ENCODE data around the gene HS6ST1. TPM values are rescaled to one million over a fixed set of nuclear protein-coding genes. Genes with fewer than 3 reads are reported as not detected.

Gene HS6ST1
- total RNA-seq, 1 donor from 2014 or later, result 19.2 TPM

- peaks cover 2% of the 10 kb centered on the region for H3K36me3 ChIP-seq (ENCODE audit: control insufficient read depth, insufficient read depth, low read length)
- TF ChIP-seq CTCF (IDR thresholded peaks at IDR 0.05; ENCODE audit: insufficient read depth, low read length, severe bottlenecking), result no peak
- DNase-seq (ENCODE audit: low read depth), result no peak
- H3K27me3 ChIP-seq (ENCODE audit: control insufficient read depth, insufficient read depth, low read length), result no peaks in the 10 kb centered on the region
- peak; percentile 58 for FAIRE-seq
- H3K4me3 ChIP-seq (ENCODE audit: low read depth, low read length), result no peak overlapping the region
Measured at GRCh38 chr2:128264881-128265607, 53.6 kb downstream of the HS6ST1 start.

- FAIRE-seq (no peak), DNase-seq (ENCODE audit: low read depth) (no peak)
- TF ChIP-seq CTCF (IDR thresholded peaks at IDR 0.05; ENCODE audit: insufficient read depth, low read length, severe bottlenecking), result no peak
- H3K36me3 ChIP-seq (ENCODE audit: control insufficient read depth, insufficient read depth, low read length), result peaks cover 2% of the 10 kb centered on the region
- no peaks in the 10 kb centered on the region for H3K27me3 ChIP-seq (ENCODE audit: control insufficient read depth, insufficient read depth, low read length)
- H3K4me3 ChIP-seq (ENCODE audit: low read depth, low read length), result no peak overlapping the region
Measured at GRCh38 chr2:128263902-128264331, 54.8 kb downstream of the HS6ST1 start.

DNA sequence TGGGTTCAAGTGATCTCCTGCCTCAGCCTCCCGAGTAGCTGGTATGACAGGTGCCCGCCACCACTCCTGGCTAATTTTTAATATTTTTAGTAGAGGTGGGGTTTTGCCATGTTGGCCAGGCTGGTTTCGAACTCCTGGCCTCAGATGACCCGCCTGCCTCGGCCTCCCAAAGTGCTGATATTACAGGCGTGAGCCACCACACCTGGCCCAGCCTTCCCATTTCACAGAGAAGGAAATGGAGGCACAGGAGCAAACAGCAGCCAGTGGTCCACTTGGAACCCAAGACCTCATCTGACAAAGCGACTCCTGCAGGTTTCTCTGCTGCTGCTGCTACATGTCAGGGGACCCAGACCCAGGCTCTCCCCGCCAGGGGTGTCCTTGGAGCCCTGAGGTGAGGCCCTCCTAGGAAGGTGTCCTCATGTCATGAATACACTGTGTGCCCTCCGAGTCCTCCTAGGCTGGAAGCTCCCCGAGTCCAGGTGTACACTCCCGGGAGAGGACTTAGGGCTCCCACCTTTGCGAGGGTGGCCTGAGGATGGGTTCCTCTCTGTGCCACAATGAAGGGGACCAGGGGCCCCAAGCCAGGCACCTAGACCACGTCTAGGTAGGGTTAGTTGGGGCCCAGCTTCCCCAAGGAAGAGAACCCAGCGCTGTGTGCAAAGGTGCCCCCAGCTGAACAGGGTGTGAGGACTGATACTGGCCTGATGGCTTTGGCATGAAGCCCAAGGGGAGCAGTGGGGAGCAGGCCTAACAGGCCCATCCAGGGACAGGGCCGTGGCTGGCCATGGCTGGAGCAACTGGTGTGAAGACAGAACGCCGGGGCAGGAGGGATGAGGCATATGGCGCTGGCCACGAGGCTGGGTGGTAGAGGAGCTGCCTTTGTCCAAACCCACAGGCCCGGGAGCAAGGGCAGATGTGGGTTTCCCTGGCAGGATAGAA is 56.1 kb downstream of the HS6ST1 start:
- H3K4me3 ChIP-seq (ENCODE audit: low read depth, low read length), result no peak overlapping the region
- H3K27me3 ChIP-seq (ENCODE audit: control insufficient read depth, insufficient read depth, low read length), result no peaks in the 10 kb centered on the region
- DNase-seq (ENCODE audit: low read depth), result no peak
- no peaks in the 10 kb centered on the region for H3K36me3 ChIP-seq (ENCODE audit: control insufficient read depth, insufficient read depth, low read length)
- no peak for TF ChIP-seq CTCF (IDR thresholded peaks at IDR 0.05; ENCODE audit: insufficient read depth, low read length, severe bottlenecking)
- no peak for FAIRE-seq

- no peak overlapping the region for H3K4me3 ChIP-seq (ENCODE audit: low read depth, low read length)
- H3K36me3 ChIP-seq (ENCODE audit: control insufficient read depth, insufficient read depth, low read length), result no peaks in the 10 kb centered on the region
- TF ChIP-seq CTCF (IDR thresholded peaks at IDR 0.05; ENCODE audit: insufficient read depth, low read length, severe bottlenecking), result no peak
- FAIRE-seq, result no peak
- DNase-seq (ENCODE audit: low read depth), result no peak
- H3K27me3 ChIP-seq (ENCODE audit: control insufficient read depth, insufficient read depth, low read length), result no peaks in the 10 kb centered on the region
Measured at GRCh38 chr2:128261245-128262128, 57.2 kb downstream of the HS6ST1 start.

DNA sequence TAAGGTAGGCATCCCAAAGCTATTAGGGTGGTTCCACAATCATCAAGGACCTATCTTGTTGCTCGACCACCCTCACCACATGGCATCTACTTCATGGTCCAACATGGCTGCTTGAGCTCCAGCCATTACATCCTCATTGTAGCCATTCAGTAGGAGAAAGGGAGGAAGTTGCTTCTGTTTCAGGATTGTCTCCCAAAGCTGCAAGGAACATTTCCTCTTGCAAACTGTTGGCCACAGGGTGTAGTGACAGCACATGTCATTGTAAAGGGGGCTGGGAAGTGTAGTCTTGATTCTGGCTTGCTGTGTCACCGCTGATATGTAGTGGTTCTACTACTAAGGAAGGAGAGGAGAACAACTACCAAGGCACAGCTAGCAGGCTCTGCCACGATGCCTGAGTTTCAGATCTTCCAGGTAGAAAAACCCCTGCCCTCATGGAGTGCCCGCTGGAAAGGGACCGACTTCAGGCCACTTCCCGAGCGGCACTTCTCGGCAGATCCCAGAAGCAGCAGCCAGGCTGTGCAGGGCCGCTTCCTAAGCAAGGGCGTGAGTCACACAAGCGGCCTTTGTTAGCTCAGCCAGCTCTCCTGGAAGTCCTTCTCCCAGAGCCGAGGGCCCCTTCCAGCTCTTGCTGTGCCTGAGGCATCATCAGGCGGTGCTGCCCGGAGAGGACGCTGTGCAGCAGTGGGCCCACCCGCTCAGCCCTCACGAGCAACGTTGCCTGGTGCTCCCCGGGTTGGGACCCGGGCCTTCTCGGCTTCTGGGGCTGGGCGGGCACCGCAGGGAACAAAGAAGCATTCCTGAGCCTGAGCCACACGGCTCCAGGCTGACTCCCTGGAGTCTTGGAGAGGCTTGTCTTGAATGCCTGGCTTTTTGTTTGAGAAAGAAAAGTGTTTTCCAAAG is 58.2 kb downstream of the HS6ST1 start:
- H3K36me3 ChIP-seq (ENCODE audit: control insufficient read depth, insufficient read depth, low read length), result no peaks in the 10 kb centered on the region
- no peaks in the 10 kb centered on the region for H3K27me3 ChIP-seq (ENCODE audit: control insufficient read depth, insufficient read depth, low read length)
- no peak for FAIRE-seq
- TF ChIP-seq CTCF (IDR thresholded peaks at IDR 0.05; ENCODE audit: insufficient read depth, low read length, severe bottlenecking), result peak; percentile 55
- peak; percentile 79 for DNase-seq (ENCODE audit: low read depth)
- peak overlapping the region; percentile 16 for H3K4me3 ChIP-seq (ENCODE audit: low read depth, low read length)
